B cell (primary cell): Measurements from ENCODE around the gene CACNA2D1.

ENCODE experiments used
- CTCF ChIP-seq: fragments of 200-600 bp; IDR thresholded peaks from one replicate; pipeline ENCODE4 v1.8.0; 2022; ENCODE audit warnings: antibody characterized with exemption, mild to moderate bottlenecking
- EZH2 ChIP-seq: IDR thresholded peaks from 2 replicates; pipeline ENCODE4 v1.6.1; 2012; ENCODE audit warnings: borderline replicate concordance, low read depth, mild to moderate bottlenecking, moderate library complexity, low read length; ENCODE audit not compliant: insufficient read depth, poor library complexity, severe bottlenecking

GRCh38 chr7:82247814-82248433 lies 195.7 kb downstream of the CACNA2D1 start:
- TF ChIP-seq CTCF (no peak), EZH2 (no peak)
